MCF 10A (cell line): Measurements from ENCODE around the gene GAN. TPM values are rescaled to one million over a fixed set of nuclear protein-coding genes. Genes with fewer than 3 reads are reported as not detected.
"Not testable (repeated sequence)": the region's sequence is repeated elsewhere in the genome, so short reads cannot be mapped to it uniquely, and the experiment has no call there.

ENCODE experiments used
- BruUV-seq: library from RNA; stranded (reverse); fragments of 400-500 nt; replicated peaks from 2 replicates; lab custom pipeline; 2021; lab: Mats Ljungman, UMichigan
- CTCF ChIA-PET: fragments of 300-600 bp; sonication (Branson Sonifier 250); formaldehyde crosslinking; extraction: SDS; loops from one replicate; lab custom pipeline; 2021; ENCODE audit warnings: antibody characterized with exemption, inconsistent platforms; lab: Yijun Ruan, JAX
- POLR2A ChIA-PET: fragments of 300-600, 350-650 bp; sonication (Branson Sonifier 250); formaldehyde crosslinking; extraction: SDS; loops from one replicate; lab custom pipeline; 2020; ENCODE audit warnings: antibody characterized with exemption, inconsistent platforms; lab: Yijun Ruan, JAX
- DNase-seq: peaks from one replicate; pipeline ENCODE4 v3.0.0-alpha.2; 2018; ENCODE audit not compliant: unreplicated experiment
- H3K27ac Mint-ChIP-seq: one replicate; pipeline ENCODE4 v1.8.0; 2022; ENCODE audit warnings: mild to moderate bottlenecking, low read depth, mixed read lengths; ENCODE audit not compliant: unreplicated experiment
- H3K27me3 Mint-ChIP-seq: one replicate; pipeline ENCODE4 v1.8.0; 2022; ENCODE audit warnings: mixed read lengths; ENCODE audit not compliant: insufficient read depth, unreplicated experiment
- H3K36me3 Mint-ChIP-seq: one replicate; pipeline ENCODE4 v1.8.0; 2022; ENCODE audit warnings: mild to moderate bottlenecking, moderate library complexity, mixed read lengths; ENCODE audit not compliant: insufficient read depth, unreplicated experiment
- H3K4me1 Mint-ChIP-seq: one replicate; pipeline ENCODE4 v1.8.0; 2022; ENCODE audit warnings: mixed read lengths; ENCODE audit not compliant: insufficient read depth, unreplicated experiment
- H3K4me3 Mint-ChIP-seq: one replicate; pipeline ENCODE4 v1.8.0; 2022; ENCODE audit warnings: mild to moderate bottlenecking, moderate library complexity, mixed read lengths; ENCODE audit not compliant: unreplicated experiment
- H3K9me3 Mint-ChIP-seq: one replicate; pipeline ENCODE4 v1.8.0; 2022; ENCODE audit warnings: mixed read lengths; ENCODE audit not compliant: unreplicated experiment
- intact Hi-C: fragments of 100-400 bp; cut with micrococcal nuclease; formaldehyde crosslinking; loops from 2 replicates; pipeline ENCODE4 v1.14.1; 2022
- total RNA-seq: library from RNA; stranded (reverse); gene quantifications from 2 replicates; pipeline ENCODE4 v1.2.3, GENCODE V29; 2022
- TF ChIP-seq, protein P1 (sequence below): fragments of 200-600 bp; IDR thresholded peaks from one replicate; pipeline ENCODE4 v1.8.0; 2022; ENCODE audit warnings: antibody characterized with exemption, mild to moderate bottlenecking; ENCODE audit not compliant: unreplicated experiment

The GAN gene
- total RNA-seq, 1 experiment from 2014 or later: 12.4 TPM

DNA sequence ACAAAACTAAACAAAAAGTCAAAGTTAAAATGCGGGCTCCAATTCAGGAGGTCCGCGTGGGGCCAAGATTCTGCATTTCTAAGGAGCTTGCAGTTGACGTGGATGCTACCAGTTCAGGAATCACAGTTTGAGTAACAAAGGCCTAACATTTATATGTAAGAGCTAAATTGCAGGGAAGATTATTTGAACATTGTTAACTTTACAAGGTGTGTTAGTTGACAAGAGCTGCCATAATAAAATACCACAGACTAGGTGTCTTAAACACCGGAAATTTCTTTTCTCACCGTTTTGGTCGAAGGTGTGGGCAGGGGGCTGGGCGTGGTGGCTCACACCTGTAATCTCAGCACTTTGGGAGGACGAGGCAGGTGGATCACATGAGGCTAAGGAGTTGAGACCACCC is 105.0 kb downstream of the GAN start:
- TF ChIP-seq, protein P1, sequence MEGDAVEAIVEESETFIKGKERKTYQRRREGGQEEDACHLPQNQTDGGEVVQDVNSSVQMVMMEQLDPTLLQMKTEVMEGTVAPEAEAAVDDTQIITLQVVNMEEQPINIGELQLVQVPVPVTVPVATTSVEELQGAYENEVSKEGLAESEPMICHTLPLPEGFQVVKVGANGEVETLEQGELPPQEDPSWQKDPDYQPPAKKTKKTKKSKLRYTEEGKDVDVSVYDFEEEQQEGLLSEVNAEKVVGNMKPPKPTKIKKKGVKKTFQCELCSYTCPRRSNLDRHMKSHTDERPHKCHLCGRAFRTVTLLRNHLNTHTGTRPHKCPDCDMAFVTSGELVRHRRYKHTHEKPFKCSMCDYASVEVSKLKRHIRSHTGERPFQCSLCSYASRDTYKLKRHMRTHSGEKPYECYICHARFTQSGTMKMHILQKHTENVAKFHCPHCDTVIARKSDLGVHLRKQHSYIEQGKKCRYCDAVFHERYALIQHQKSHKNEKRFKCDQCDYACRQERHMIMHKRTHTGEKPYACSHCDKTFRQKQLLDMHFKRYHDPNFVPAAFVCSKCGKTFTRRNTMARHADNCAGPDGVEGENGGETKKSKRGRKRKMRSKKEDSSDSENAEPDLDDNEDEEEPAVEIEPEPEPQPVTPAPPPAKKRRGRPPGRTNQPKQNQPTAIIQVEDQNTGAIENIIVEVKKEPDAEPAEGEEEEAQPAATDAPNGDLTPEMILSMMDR: no peak
- H3K4me3 Mint-ChIP-seq: no peak overlapping the region
- POLR2A ChIA-PET: no interaction called here
- CTCF ChIA-PET: interaction anchor here (1.3 kb wide), 2 partner anchors 10 to 16 kb away, joined by 4 to 9 read pairs; no protein-coding TSS in a partner anchor
- intact Hi-C loops: no loop called here
- no TSS peak for BruUV-seq
- no peaks in the 10 kb centered on the region for H3K27me3 Mint-ChIP-seq
- no peak overlapping the region for H3K27ac Mint-ChIP-seq
- H3K36me3 Mint-ChIP-seq: peaks cover 9% of the 10 kb centered on the region
- DNase-seq: no peak
- no peaks in the 10 kb centered on the region for H3K9me3 Mint-ChIP-seq
- H3K4me1 Mint-ChIP-seq: peaks cover 1% of the 10 kb centered on the region

DNA sequence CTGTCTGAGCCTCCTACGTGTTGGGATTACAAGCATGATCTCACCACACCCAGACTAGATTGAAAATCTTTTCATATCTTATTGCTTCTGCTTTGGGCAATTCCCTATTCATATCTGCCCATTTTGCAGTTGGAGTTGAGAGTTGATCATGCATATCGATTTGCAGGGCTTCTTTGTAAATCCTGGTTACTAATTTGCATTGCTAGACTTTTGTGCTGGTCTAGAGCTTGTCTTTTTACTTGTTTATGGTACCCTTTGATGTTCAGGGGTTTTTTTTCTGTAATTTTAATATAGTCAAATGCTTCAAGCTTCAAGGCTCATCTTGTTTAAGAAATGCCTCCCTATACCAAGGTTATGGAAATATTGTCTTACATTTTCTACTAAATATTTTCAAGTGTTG is 106.4 kb downstream of the GAN start:
- Mint-ChIP-seq H3K27me3 (no peaks in the 10 kb centered on the region), H3K27ac (no peak overlapping the region), H3K4me3 (no peak overlapping the region), H3K4me1 (peaks cover 4% of the 10 kb centered on the region), H3K36me3 (peaks cover 9% of the 10 kb centered on the region), H3K9me3 (no peaks in the 10 kb centered on the region)
- BruUV-seq: no TSS peak
- TF ChIP-seq, protein P1: no peak
- no peak for DNase-seq
- ChIA-PET POLR2A (no interaction called here), CTCF (no interaction called here)
- intact Hi-C loops: no loop called here

DNA sequence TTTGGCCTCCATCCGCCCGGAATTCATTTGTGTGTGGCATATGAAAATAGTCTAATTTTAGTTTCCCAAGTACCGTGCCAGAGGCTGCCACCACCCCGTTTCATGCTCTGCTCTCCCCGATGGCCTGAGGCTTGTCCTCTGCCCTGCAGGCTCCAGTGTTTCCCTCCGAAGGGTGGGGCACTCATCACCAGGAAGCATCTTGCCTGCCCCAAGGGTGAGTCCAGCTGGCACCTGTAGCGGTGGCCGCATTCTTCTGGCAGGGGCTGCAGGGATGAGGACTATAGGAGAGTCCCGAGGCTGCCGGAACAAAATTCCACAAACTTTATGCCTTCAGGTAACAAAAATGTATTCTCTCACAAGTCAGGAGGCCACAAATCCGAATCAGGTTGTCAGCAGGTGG is 106.8 kb downstream of the GAN start:
- intact Hi-C loops: no loop called here
- TF ChIP-seq, protein P1: no peak
- no TSS peak for BruUV-seq
- no peaks in the 10 kb centered on the region for H3K27me3 Mint-ChIP-seq
- H3K36me3 Mint-ChIP-seq: peaks cover 9% of the 10 kb centered on the region
- H3K4me3 Mint-ChIP-seq: no peak overlapping the region
- H3K9me3 Mint-ChIP-seq: no peaks in the 10 kb centered on the region
- POLR2A ChIA-PET: no interaction called here
- CTCF ChIA-PET: no interaction called here
- H3K4me1 Mint-ChIP-seq: peaks cover 4% of the 10 kb centered on the region
- no peak for DNase-seq
- H3K27ac Mint-ChIP-seq: no peak overlapping the region

DNA sequence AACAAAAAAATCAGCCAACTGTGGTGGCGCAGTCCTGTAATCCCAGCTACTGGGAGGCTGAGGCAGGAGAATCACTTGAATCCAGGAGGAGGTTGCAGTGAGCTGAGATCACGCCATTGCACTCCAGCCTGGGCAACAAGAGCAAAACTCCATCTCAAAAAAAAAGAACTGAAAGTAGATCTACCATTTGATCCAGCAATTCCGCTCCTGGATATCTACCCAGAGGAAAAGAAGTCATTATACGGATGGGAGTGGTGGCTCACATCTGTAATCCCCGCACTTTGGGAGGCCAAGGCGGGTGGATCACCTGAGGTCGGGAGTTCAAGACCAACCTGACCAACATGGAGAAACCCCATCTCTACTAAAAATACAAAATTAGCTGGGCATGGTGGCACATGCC is 107.4 kb downstream of the GAN start:
- H3K36me3 Mint-ChIP-seq, POLR2A ChIA-PET, BruUV-seq, H3K27me3 Mint-ChIP-seq, H3K9me3 Mint-ChIP-seq, H3K4me1 Mint-ChIP-seq, intact Hi-C loops, H3K27ac Mint-ChIP-seq, H3K4me3 Mint-ChIP-seq, DNase-seq: not testable (repeated sequence)
- CTCF ChIA-PET: interaction anchor here (0.7 kb wide), 1 partner anchor 454 kb away, joined by 3 read pairs; no protein-coding TSS in a partner anchor
